ENCODE data around the gene RAB17.

GRCh38 chr2:237631801-237632585, 41.5 kb upstream of the RAB17 start:
- TF ChIP-seq CTCF (IDR thresholded peaks at IDR 0.05) = no peak
- no peak for TF ChIP-seq POLR2A (IDR thresholded peaks at IDR 0.05)

All from uterus (tissue), 2 donors.